LNCAP (cell line): Measurements from ENCODE around the gene THSD7A.

Experiments used
- TF ChIP-seq, protein P1 (sequence below): fragments of 450-650 bp; IDR thresholded peaks from 2 replicates; pipeline ENCODE4 v1.5.1; 2017; ENCODE audit warnings: mild to moderate bottlenecking

THSD7A gene

DNA sequence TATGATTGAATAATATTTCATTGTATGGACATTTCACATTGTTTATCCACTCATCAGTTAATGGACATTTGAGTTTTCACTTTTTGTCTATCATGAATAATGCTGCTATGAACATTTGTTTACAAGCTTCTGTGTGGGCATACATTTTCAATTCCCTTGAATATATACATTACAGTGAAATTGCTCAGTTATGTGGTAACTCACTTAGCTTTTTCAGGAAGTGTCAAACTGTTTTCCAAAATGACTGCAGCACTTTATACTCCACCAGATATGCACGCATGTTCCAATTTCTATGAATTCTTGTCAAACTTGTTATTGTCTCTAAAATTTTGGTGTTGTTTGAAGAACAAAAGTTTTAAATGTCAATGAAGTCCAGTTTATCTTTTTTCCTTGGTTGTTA is 401.2 kb downstream of the THSD7A start:
- TF ChIP-seq, protein P1, sequence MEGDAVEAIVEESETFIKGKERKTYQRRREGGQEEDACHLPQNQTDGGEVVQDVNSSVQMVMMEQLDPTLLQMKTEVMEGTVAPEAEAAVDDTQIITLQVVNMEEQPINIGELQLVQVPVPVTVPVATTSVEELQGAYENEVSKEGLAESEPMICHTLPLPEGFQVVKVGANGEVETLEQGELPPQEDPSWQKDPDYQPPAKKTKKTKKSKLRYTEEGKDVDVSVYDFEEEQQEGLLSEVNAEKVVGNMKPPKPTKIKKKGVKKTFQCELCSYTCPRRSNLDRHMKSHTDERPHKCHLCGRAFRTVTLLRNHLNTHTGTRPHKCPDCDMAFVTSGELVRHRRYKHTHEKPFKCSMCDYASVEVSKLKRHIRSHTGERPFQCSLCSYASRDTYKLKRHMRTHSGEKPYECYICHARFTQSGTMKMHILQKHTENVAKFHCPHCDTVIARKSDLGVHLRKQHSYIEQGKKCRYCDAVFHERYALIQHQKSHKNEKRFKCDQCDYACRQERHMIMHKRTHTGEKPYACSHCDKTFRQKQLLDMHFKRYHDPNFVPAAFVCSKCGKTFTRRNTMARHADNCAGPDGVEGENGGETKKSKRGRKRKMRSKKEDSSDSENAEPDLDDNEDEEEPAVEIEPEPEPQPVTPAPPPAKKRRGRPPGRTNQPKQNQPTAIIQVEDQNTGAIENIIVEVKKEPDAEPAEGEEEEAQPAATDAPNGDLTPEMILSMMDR, result no peak

DNA sequence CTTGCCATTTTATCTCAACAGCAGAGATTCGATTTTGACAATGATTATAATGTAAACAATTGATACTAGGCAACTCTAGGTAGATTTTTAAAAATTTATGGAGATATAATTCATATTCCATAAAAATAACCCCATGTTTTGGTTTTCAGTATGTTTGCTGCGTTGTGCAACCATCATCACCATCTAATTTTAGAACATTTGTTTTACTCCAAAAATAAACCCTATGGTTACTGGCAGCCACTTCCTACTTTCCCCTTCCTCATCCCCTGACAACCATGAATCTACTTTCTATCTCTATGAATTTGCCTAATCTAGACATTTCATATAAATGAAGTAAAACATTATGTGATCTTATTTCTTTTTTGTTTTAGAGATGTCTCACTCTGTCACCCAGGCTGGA is 401.9 kb downstream of the THSD7A start:
- TF ChIP-seq, protein P1, result no peak

DNA sequence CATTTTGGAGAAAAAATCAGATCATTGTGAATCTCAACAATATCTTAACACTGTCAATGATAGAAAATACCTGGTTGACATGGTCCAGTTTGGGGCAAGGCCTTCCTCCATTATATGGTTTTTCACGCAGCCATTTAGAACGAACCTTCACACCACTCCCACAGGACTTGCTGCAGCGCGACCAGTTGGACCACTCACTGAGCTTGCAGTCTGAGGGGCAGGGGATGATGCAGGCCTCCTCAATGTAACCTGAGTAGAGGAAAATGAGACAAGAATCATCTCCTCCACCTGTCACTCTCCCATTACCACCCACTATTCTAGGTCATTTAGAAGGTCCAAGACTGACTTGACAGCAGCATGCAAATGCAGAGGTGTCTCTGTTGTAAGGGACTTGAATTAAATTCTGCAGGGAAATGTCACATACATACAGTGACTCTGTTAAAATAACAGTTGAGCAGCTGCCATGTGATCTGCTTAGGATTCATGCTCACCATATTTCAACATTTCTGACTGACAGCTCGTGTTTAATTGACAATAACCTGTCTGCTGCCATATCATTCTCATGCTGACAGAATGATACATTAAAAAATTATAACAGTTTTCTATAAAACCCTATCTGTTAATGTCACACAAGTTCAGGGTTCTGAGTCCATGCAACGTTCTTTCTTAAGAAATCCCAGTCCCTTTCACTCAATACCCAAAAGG is 403.0 kb downstream of the THSD7A start:
- TF ChIP-seq, protein P1, result no peak

DNA sequence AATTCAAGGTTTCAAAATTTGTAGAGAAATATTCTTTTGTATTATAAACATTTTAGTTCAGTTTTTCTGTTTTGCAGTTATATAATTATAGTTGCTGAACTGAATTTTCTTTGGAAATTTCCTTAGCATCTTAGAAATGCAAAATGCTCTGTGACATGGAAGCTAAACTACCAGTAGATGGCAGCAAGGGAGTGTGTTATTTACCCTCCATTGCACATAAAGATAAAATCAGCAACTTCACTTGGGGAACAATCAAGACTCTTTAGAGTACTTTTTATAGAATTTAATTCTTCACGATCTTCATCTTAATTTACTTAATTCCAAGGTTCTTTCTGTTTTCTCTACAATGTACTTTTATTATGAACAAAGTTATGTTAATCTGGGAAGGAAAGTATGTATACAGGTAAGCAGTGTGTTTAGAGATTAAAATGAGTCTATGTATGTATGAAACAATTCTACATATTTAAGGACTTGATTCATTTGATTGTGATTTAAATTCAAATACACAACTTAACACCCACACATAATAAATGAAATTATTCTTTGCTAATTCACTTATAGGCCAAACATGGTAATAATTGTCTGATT is 404.2 kb downstream of the THSD7A start:
- TF ChIP-seq, protein P1, result peak; percentile 81

DNA sequence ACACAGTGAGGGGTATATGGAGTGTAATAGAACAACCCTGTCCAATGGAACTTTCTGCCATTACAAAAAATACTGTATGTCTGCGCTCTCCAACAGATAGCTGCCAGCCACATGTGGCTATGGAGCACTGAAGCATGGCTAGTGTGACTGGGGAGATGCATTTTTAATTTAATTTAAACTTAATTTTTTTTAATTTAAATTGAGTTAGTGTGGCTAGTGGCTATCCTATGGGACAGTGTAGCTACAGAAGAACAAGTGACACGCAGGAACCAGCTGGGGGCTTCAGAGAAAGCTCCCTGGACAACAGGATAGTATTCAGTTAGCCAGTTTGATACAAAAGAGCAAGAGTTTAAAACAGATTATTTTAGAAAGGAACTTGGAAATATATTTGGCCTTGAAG is 408.0 kb downstream of the THSD7A start:
- TF ChIP-seq, protein P1, result no peak

DNA sequence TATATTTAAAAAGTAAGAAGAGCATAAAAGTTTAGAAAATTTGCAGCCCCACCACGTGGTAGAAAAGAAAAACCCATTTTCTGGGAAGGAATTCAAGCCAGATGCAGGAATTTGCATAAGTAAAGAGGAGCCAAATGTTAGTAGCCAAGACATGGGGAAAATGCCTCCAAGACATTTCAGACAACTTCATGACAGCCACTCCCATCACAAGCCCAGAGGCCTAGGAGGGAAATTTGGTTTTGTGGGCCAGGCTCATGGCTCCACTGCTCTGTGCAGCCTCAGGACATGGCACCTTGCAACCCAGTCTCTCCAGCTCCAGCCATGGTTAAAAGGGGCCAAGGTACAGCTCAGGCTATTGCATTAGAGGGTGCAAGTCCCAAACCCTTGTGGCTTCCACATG is 411.9 kb downstream of the THSD7A start:
- TF ChIP-seq, protein P1, result no peak

DNA sequence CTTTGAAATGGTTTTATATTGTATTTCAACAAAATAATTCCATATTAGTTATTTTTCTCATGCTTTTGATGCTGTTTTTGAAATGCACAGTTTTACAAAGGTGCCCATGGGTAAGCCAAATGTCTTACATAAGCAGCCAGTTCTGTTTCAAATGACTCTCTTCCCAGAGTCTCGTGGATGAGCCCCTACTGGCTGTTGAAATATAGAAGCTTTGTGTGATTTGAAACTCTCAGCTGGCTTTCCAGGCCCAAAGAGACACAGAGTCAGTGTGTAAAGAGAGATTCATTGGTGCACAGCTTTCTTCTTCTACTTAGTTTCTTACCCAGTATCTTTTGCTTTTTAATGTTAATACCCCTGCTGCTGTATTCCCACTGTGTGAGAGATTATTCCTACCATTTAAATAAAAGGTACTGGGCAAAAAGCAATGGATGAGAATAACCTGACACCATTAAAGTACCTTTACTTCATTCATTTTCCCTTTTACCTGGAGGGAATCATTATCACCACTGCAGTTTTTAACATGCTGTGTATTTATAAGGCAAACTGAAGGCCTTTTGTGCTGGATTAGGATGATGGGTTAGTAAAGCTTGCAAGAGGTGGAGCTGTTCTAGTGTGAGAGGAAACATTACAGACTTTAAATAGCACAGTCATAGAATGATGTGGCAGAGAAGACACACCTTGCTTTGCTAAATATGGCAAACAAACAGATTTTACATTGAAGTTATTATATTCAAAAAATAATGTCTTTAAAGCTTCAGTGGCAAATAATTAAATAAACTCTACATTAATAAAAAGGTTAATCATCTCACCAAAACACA is 415.1 kb downstream of the THSD7A start:
- TF ChIP-seq, protein P1, result no peak
